Neural progenitor cell (in vitro differentiated cells): Measurements from ENCODE around the gene ABCC5.

Source experiments
- EZH2 ChIP-seq: fragments of 200-600 bp; sonication (generic); IDR thresholded peaks from 2 replicates; pipeline ENCODE4 v1.6.1; 2017; ENCODE audit warnings: antibody characterized with exemption, mild to moderate bottlenecking, moderate library complexity
- EZH2phosphoT487 ChIP-seq: fragments of 200-600 bp; sonication (generic); IDR thresholded peaks from 2 replicates; pipeline ENCODE4 v1.6.1; 2017; ENCODE audit warnings: antibody characterized with exemption
- TF ChIP-seq, protein P1 (sequence below): fragments of 200-600 bp; sonication (generic); IDR thresholded peaks from 2 replicates; pipeline ENCODE4 v1.5.1; 2017; ENCODE audit warnings: antibody characterized with exemption, mild to moderate bottlenecking

DNA sequence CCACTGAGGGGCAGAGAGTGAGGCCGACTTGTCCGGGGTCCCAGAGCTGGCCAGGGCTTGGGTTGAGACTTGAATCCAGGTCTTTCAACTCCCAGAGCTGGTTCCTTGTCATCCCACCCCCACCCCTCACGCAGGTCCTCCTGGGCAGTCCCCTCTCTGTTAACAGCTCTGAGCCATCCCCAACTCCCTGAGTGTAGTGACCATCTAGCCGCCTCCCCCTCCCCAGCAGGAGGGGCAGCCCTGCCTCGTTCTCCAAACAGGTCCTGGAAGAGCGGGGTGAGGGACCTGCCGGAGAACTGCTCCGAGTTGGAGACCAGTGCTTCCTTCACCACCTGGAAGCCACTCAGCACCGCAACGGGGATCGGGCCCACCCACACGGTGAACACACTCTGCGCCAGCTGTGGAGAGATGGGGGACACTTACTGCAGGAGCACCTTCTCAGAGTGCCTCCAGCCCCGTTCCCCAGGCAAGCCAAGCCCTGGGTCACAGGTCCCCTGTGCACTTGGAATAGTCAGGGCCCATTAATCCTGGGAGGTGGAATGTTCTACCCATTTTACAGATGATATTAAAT, 108.6 kb downstream of the ABCC5 start:
- TF ChIP-seq, protein P1, sequence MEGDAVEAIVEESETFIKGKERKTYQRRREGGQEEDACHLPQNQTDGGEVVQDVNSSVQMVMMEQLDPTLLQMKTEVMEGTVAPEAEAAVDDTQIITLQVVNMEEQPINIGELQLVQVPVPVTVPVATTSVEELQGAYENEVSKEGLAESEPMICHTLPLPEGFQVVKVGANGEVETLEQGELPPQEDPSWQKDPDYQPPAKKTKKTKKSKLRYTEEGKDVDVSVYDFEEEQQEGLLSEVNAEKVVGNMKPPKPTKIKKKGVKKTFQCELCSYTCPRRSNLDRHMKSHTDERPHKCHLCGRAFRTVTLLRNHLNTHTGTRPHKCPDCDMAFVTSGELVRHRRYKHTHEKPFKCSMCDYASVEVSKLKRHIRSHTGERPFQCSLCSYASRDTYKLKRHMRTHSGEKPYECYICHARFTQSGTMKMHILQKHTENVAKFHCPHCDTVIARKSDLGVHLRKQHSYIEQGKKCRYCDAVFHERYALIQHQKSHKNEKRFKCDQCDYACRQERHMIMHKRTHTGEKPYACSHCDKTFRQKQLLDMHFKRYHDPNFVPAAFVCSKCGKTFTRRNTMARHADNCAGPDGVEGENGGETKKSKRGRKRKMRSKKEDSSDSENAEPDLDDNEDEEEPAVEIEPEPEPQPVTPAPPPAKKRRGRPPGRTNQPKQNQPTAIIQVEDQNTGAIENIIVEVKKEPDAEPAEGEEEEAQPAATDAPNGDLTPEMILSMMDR: no peak
- TF ChIP-seq EZH2phosphoT487 (no peak), EZH2 (no peak)
